ENCODE data around the gene INIP.

DNA sequence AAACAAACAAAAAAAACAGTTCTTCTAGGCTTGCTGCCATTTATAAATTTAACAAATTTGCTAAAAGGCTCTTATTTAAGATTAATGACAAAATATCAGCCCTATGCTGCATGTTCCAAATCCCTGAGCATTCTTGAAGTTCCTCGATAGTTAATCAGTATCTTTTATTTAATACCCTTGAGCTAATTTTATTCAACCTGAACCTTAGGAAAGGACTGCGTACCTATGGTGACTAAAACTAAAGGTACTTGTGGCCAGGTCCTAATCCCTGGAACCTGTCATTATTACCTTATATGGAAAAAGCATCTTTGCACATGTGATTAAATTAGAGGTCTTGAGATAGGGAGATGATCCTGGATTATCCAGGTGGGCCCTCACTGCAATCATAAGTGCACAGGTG is 10.5 kb upstream of the INIP start:
- TF ChIP-seq, protein P1, sequence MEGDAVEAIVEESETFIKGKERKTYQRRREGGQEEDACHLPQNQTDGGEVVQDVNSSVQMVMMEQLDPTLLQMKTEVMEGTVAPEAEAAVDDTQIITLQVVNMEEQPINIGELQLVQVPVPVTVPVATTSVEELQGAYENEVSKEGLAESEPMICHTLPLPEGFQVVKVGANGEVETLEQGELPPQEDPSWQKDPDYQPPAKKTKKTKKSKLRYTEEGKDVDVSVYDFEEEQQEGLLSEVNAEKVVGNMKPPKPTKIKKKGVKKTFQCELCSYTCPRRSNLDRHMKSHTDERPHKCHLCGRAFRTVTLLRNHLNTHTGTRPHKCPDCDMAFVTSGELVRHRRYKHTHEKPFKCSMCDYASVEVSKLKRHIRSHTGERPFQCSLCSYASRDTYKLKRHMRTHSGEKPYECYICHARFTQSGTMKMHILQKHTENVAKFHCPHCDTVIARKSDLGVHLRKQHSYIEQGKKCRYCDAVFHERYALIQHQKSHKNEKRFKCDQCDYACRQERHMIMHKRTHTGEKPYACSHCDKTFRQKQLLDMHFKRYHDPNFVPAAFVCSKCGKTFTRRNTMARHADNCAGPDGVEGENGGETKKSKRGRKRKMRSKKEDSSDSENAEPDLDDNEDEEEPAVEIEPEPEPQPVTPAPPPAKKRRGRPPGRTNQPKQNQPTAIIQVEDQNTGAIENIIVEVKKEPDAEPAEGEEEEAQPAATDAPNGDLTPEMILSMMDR (IDR thresholded peaks at IDR 0.05; ENCODE audit: poor library complexity, severe bottlenecking): no peak
- TF ChIP-seq POLR2AphosphoS5 (IDR thresholded peaks at IDR 0.05) (no peak), MXI1 (conservative IDR thresholded peaks at IDR 0.05; ENCODE audit: poor library complexity, severe bottlenecking) (no peak), EP300 (conservative IDR thresholded peaks at IDR 0.05; ENCODE audit: poor library complexity, severe bottlenecking) (no peak)
- TF ChIP-seq, protein P2, sequence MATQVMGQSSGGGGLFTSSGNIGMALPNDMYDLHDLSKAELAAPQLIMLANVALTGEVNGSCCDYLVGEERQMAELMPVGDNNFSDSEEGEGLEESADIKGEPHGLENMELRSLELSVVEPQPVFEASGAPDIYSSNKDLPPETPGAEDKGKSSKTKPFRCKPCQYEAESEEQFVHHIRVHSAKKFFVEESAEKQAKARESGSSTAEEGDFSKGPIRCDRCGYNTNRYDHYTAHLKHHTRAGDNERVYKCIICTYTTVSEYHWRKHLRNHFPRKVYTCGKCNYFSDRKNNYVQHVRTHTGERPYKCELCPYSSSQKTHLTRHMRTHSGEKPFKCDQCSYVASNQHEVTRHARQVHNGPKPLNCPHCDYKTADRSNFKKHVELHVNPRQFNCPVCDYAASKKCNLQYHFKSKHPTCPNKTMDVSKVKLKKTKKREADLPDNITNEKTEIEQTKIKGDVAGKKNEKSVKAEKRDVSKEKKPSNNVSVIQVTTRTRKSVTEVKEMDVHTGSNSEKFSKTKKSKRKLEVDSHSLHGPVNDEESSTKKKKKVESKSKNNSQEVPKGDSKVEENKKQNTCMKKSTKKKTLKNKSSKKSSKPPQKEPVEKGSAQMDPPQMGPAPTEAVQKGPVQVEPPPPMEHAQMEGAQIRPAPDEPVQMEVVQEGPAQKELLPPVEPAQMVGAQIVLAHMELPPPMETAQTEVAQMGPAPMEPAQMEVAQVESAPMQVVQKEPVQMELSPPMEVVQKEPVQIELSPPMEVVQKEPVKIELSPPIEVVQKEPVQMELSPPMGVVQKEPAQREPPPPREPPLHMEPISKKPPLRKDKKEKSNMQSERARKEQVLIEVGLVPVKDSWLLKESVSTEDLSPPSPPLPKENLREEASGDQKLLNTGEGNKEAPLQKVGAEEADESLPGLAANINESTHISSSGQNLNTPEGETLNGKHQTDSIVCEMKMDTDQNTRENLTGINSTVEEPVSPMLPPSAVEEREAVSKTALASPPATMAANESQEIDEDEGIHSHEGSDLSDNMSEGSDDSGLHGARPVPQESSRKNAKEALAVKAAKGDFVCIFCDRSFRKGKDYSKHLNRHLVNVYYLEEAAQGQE (IDR thresholded peaks at IDR 0.05; ENCODE audit: borderline replicate concordance): no peak
